ENCODE results near the gene ADGRL4.

DNA sequence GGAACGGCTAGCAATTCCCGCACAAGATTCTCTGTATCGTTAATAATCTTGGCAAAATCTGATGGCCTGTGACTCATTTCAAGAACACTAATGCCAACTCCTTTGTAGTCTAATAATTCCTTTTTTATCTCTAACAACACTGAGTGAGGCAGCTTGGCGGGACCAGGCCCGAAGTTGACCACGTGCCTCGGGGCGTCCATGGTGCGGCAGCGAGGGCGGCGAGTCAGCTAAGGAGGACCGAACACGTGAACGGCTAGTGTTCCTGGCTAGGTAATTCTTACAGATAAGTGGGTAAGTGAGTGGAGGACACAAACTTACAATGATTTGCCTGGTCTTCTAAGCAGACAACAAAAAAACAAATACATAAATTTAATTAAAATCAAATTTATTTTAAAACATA is 49.3 kb upstream of the ADGRL4 start:
- TF ChIP-seq, protein P1, sequence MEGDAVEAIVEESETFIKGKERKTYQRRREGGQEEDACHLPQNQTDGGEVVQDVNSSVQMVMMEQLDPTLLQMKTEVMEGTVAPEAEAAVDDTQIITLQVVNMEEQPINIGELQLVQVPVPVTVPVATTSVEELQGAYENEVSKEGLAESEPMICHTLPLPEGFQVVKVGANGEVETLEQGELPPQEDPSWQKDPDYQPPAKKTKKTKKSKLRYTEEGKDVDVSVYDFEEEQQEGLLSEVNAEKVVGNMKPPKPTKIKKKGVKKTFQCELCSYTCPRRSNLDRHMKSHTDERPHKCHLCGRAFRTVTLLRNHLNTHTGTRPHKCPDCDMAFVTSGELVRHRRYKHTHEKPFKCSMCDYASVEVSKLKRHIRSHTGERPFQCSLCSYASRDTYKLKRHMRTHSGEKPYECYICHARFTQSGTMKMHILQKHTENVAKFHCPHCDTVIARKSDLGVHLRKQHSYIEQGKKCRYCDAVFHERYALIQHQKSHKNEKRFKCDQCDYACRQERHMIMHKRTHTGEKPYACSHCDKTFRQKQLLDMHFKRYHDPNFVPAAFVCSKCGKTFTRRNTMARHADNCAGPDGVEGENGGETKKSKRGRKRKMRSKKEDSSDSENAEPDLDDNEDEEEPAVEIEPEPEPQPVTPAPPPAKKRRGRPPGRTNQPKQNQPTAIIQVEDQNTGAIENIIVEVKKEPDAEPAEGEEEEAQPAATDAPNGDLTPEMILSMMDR (conservative IDR thresholded peaks at IDR 0.05 in 1 of 2, IDR thresholded peaks at IDR 0.05 in 1 of 2; ENCODE audit: extremely low read depth in 1 of 2, insufficient read depth in 1 of 2, low read depth in 1 of 2, low read length in 2 of 2) = no peak
- TF ChIP-seq EZH2 (IDR thresholded peaks at IDR 0.05; ENCODE audit: borderline replicate concordance, low read length) = no peak

Data from mammary epithelial cell (primary cell).